Mammary epithelial cell (primary cell): ENCODE results near the gene TMEM232.

Experiments used
- CTCF ChIP-seq, 2 donors: IDR thresholded peaks in 1 of 2; conservative IDR thresholded peaks in 1 of 2; 2 replicates each; pipeline ENCODE4 v1.5.1; 2011 to 2012; ENCODE audit warnings: inconsistent platforms in 2 of 2, low read length in 2 of 2, mild to moderate bottlenecking in 2 of 2, control low read depth in 1 of 2, low read depth in 1 of 2; ENCODE audit not compliant: insufficient read depth in 1 of 2; ENCODE audit errors: extremely low read depth in 1 of 2
- EZH2 ChIP-seq: IDR thresholded peaks from 2 replicates; pipeline ENCODE4 v1.6.1; 2012; ENCODE audit warnings: low read length, inconsistent platforms, borderline replicate concordance

- TF ChIP-seq CTCF (conservative IDR thresholded peaks at IDR 0.05 in 1 of 2, IDR thresholded peaks at IDR 0.05 in 1 of 2; ENCODE audit: extremely low read depth in 1 of 2, insufficient read depth in 1 of 2, low read depth in 1 of 2, low read length in 2 of 2) (no peak), EZH2 (no peak)
Measured at GRCh38 chr5:110753600-110753999, 27.1 kb upstream of the TMEM232 start.
